SU-DHL-6 (cell line): ENCODE data around the gene NUTM2D.
"Not testable (repeated sequence)": the region's sequence is repeated elsewhere in the genome, so short reads cannot be mapped to it uniquely, and the experiment has no call there.

ENCODE experiments used
- H2AFZ ChIP-seq: fragments of 200-600 bp; sonication (generic); 2 replicates; pipeline ENCODE4 v1.6.1; 2014; ENCODE audit warnings: low read depth, mild to moderate bottlenecking, moderate library complexity, mixed read lengths, antibody characterized with exemption, low read length; ENCODE audit not compliant: severe bottlenecking
- H3F3A ChIP-seq: fragments of 200-600 bp; shearing (Covaris generic); 2 replicates; pipeline ENCODE4 v1.6.0; 2016; ENCODE audit warnings: antibody characterized with exemption, mild to moderate bottlenecking; ENCODE audit not compliant: insufficient read depth
- H3K27ac ChIP-seq: fragments of 200-600 bp; sonication (generic); 2 replicates; pipeline ENCODE4 v1.5.1; 2016; ENCODE audit warnings: low read depth, mild to moderate bottlenecking, low read length, moderate library complexity, mixed read lengths
- H3K27me3 ChIP-seq: fragments of 200-600 bp; sonication (generic), shearing (Covaris generic); 2 replicates; pipeline ENCODE4 v1.6.0; 2014; ENCODE audit warnings: mild to moderate bottlenecking, low read length
- H3K36me3 ChIP-seq: fragments of 200-600 bp; sonication (generic); 2 replicates; pipeline ENCODE4 v1.6.1; 2014; ENCODE audit warnings: mild to moderate bottlenecking, low read length, mixed read lengths
- H3K4me2 ChIP-seq: fragments of 300-600, 200-600 bp; shearing (Covaris generic), sonication (generic); 2 replicates; pipeline ENCODE4 v1.6.0; 2014; ENCODE audit warnings: low read length, low read depth, mild to moderate bottlenecking; ENCODE audit not compliant: poor library complexity, severe bottlenecking
- H3K4me3 ChIP-seq: fragments of 200-600 bp; sonication (generic); 2 replicates; pipeline ENCODE4 v1.5.1; 2014; ENCODE audit warnings: antibody characterized with exemption, low read length, mild to moderate bottlenecking, mixed read lengths; ENCODE audit not compliant: insufficient read depth, poor library complexity, severe bottlenecking
- H3K79me2 ChIP-seq: fragments of 200-600 bp; sonication (generic); 2 replicates; pipeline ENCODE4 v1.6.1; 2014; ENCODE audit warnings: mild to moderate bottlenecking, low read length, moderate library complexity; ENCODE audit not compliant: insufficient read depth
- H3K9ac ChIP-seq: fragments of 200-600 bp; sonication (generic); 2 replicates; pipeline ENCODE4 v1.7.0; 2014; ENCODE audit warnings: mild to moderate bottlenecking, low read length
- H3K9me2 ChIP-seq: fragments of 200-600 bp; sonication (generic); replicated peaks from 2 replicates; pipeline ENCODE4 v1.6.1; 2014; ENCODE audit warnings: low read length; ENCODE audit not compliant: insufficient read depth
- H3K9me3 ChIP-seq: fragments of 200-600 bp; sonication (generic); 2 replicates; pipeline ENCODE4 v1.6.1; 2014; ENCODE audit warnings: low read length, mixed read lengths; ENCODE audit not compliant: insufficient read depth
- H4K20me1 ChIP-seq: fragments of 200-600 bp; sonication (generic); 2 replicates; pipeline ENCODE4 v1.6.1; 2014; ENCODE audit warnings: low read depth, mild to moderate bottlenecking, antibody characterized with exemption, low read length, moderate library complexity, mixed read lengths

Gene NUTM2D

GRCh38 chr10:87384283-87384682, 26.7 kb downstream of the NUTM2D start:
- H3K9me2 ChIP-seq, H3K79me2 ChIP-seq, H3F3A ChIP-seq, H3K9ac ChIP-seq, H2AFZ ChIP-seq, H3K27ac ChIP-seq, H3K4me2 ChIP-seq, H3K36me3 ChIP-seq, H3K27me3 ChIP-seq, H3K4me3 ChIP-seq, H3K9me3 ChIP-seq, H4K20me1 ChIP-seq: not testable (repeated sequence)

GRCh38 chr10:87385762-87386360, 28.3 kb downstream of the NUTM2D start:
- not testable (repeated sequence) for H3K9me2 ChIP-seq

GRCh38 chr10:87391360-87391759, 33.8 kb downstream of the NUTM2D start:
- H3F3A ChIP-seq, H3K36me3 ChIP-seq, H3K27me3 ChIP-seq, H3K27ac ChIP-seq, H3K9me3 ChIP-seq, H3K79me2 ChIP-seq, H3K4me3 ChIP-seq, H2AFZ ChIP-seq, H4K20me1 ChIP-seq, H3K4me2 ChIP-seq, H3K9me2 ChIP-seq, H3K9ac ChIP-seq: not testable (repeated sequence)

More at GRCh38 chr10:87385762-87386360, 28.3 kb downstream of the NUTM2D start:
- H3K9ac ChIP-seq, H3K27me3 ChIP-seq, H4K20me1 ChIP-seq, H3K27ac ChIP-seq, H3K9me3 ChIP-seq, H3K79me2 ChIP-seq, H3K4me3 ChIP-seq, H3F3A ChIP-seq, H3K36me3 ChIP-seq, H3K4me2 ChIP-seq, H2AFZ ChIP-seq: not testable (repeated sequence)

- not testable (repeated sequence) for H3K27me3 ChIP-seq, H2AFZ ChIP-seq, H3F3A ChIP-seq, H3K9me2 ChIP-seq, H3K36me3 ChIP-seq, H3K27ac ChIP-seq, H3K4me2 ChIP-seq, H3K4me3 ChIP-seq, H3K79me2 ChIP-seq, H3K9ac ChIP-seq, H4K20me1 ChIP-seq, H3K9me3 ChIP-seq
These were observed 38.7 kb downstream of the NUTM2D start for GRCh38 chr10:87396206-87396605.

GRCh38 chr10:87398436-87398835, 40.9 kb downstream of the NUTM2D start:
- H3K27ac ChIP-seq, H3K9ac ChIP-seq, H3K36me3 ChIP-seq, H3K79me2 ChIP-seq, H2AFZ ChIP-seq, H3K4me2 ChIP-seq, H3K9me3 ChIP-seq, H3K4me3 ChIP-seq, H3F3A ChIP-seq, H3K9me2 ChIP-seq, H4K20me1 ChIP-seq, H3K27me3 ChIP-seq: not testable (repeated sequence)

- not testable (repeated sequence) for H3K9me3 ChIP-seq, H3K9ac ChIP-seq, H3K27me3 ChIP-seq, H3K36me3 ChIP-seq, H3K4me3 ChIP-seq, H3K79me2 ChIP-seq, H4K20me1 ChIP-seq, H2AFZ ChIP-seq, H3K9me2 ChIP-seq, H3F3A ChIP-seq, H3K4me2 ChIP-seq, H3K27ac ChIP-seq
These were observed 50.2 kb downstream of the NUTM2D start for GRCh38 chr10:87407516-87408467.

- H3K9ac ChIP-seq, H3K27ac ChIP-seq, H3K4me3 ChIP-seq, H4K20me1 ChIP-seq, H3K9me3 ChIP-seq, H3K4me2 ChIP-seq, H3K36me3 ChIP-seq, H3K27me3 ChIP-seq, H3F3A ChIP-seq, H3K79me2 ChIP-seq, H2AFZ ChIP-seq, H3K9me2 ChIP-seq: not testable (repeated sequence)
These were observed 56.4 kb downstream of the NUTM2D start for GRCh38 chr10:87413921-87414320.
